GM10248 (cell line): ENCODE results near the gene GRK5.

ENCODE experiments used
- CTCF ChIA-PET: fragments of 300-600 bp; sonication (Branson Sonifier 250); formaldehyde crosslinking; extraction: SDS; loops from one replicate; lab custom pipeline; 2021; ENCODE audit warnings: antibody characterized with exemption; lab: Yijun Ruan, JAX
- POLR2A ChIA-PET: fragments of 350-650 bp; sonication (Branson Sonifier 250); formaldehyde crosslinking; extraction: SDS; loops from one replicate; lab custom pipeline; 2020; ENCODE audit warnings: antibody characterized with exemption; lab: Yijun Ruan, JAX
- DNase-seq: peaks from one replicate; pipeline ENCODE4 v3.0.0; 2012; ENCODE audit errors: extremely low spot score
- CTCF ChIP-seq: IDR thresholded peaks from 2 replicates; pipeline ENCODE4 v1.5.1; 2012; ENCODE audit warnings: mild to moderate bottlenecking, low read depth; ENCODE audit errors: extremely low read depth, missing control alignments, control extremely low read depth

The GRK5 gene

GRCh38 chr10:119325131-119325530, 117.8 kb downstream of the GRK5 start:
- ChIA-PET POLR2A (interaction anchor here (0.6 kb wide), 1 partner anchor 812 kb away, joined by 3 read pairs; no protein-coding TSS in a partner anchor), CTCF (interaction anchor here (1.3 kb wide), 1 partner anchor 126 kb away, joined by 6 read pairs; no protein-coding TSS in a partner anchor)
- DNase-seq, result no peak
- TF ChIP-seq CTCF, result no peak

- no peak for TF ChIP-seq CTCF
- POLR2A ChIA-PET, result no interaction called here
- DNase-seq, result no peak
- CTCF ChIA-PET, result no interaction called here
Measured at GRCh38 chr10:119326167-119326566, 118.8 kb downstream of the GRK5 start.

GRCh38 chr10:119327096-119327745, 119.8 kb downstream of the GRK5 start:
- CTCF ChIA-PET, result interaction anchor here (1.1 to 1.2 kb wide), 2 partner anchors 14 to 33 kb away, joined by 3 read pairs; no protein-coding TSS in a partner anchor
- no peak for TF ChIP-seq CTCF
- POLR2A ChIA-PET, result no interaction called here
- no peak for DNase-seq

- DNase-seq, result no peak
- ChIA-PET CTCF (interaction anchor here (1.1 to 1.5 kb wide), 3 partner anchors 13 to 32 kb away, joined by 3 read pairs; no protein-coding TSS in a partner anchor), POLR2A (interaction anchor here (0.5 kb wide), 1 partner anchor 35 kb away, joined by 4 read pairs; no protein-coding TSS in a partner anchor)
- TF ChIP-seq CTCF, result no peak
Measured at GRCh38 chr10:119328223-119328622, 120.9 kb downstream of the GRK5 start.

- CTCF ChIA-PET, result interaction anchor here (1.6 kb wide), 1 partner anchor 42 kb away, joined by 5 read pairs; no protein-coding TSS in a partner anchor
- TF ChIP-seq CTCF, result no peak
- POLR2A ChIA-PET, result no interaction called here
- DNase-seq, result no peak
Measured at GRCh38 chr10:119330342-119330741, 123.0 kb downstream of the GRK5 start.

- TF ChIP-seq CTCF, result no peak
- ChIA-PET CTCF (interaction anchor here (1.6 to 2.1 kb wide), 3 partner anchors 10 to 41 kb away, joined by 5 to 7 read pairs (median 7); no protein-coding TSS in a partner anchor), POLR2A (no interaction called here)
- no peak for DNase-seq
Measured at GRCh38 chr10:119331061-119331460, 123.7 kb downstream of the GRK5 start.
